Measurements from ENCODE around the gene C5orf58. TPM values are rescaled to one million over a fixed set of nuclear protein-coding genes. Genes with fewer than 3 reads are reported as not detected.

Gene C5orf58
- total and polyA plus RNA-seq, 9 of the 15 experiments (the other 6 are each of a cell fraction or from before 2014, with no cell fraction given) = 1.5 to 7.6 (median 5.3) TPM

- TF ChIP-seq RREB1 (CRISPR knock-in tag; IDR thresholded peaks at IDR 0.05) = 0 out of 2 replicates have a peak, but pooled peaks have one; percentile 42
- 0 out of 4 replicates have a peak, but pooled peaks of 1 of the 2 experiments have one; percentile 22 for TF ChIP-seq HDAC1 (IDR thresholded peaks at IDR 0.05)
Measured at GRCh38 chr5:170278611-170279458, 46.0 kb downstream of the C5orf58 start (continued).

- peaks cover 8 to 38% of the 10 kb centered on the region in 2 experiments for H3K4me1 ChIP-seq (replicated peaks in 1 of 2; ENCODE audit: control insufficient read depth in 2 of 2, insufficient read depth in 2 of 2, low read length in 2 of 2)
- no peak for FAIRE-seq
- H3K9me1 ChIP-seq (ENCODE audit: control insufficient read depth, insufficient read depth, low read length) = no peaks in the 10 kb centered on the region
- no peaks in the 10 kb centered on the region for H3K27me3 ChIP-seq (ENCODE audit: control insufficient read depth in 2 of 2, insufficient read depth in 2 of 2, low read length in 2 of 2)
- peak in 1 of 4 experiments; percentile 48 for DNase-seq (ENCODE audit: extremely low read depth in 1 of 4, low spot score in 3 of 4)
- peak overlapping the region; percentile 60 for H3K27ac ChIP-seq (ENCODE audit: extremely low read depth, low read depth, low read length)
- H2AFZ ChIP-seq (ENCODE audit: low read depth, low read length) = peak overlapping the region; percentile 28
- peaks cover 5% of the 10 kb centered on the region; the same call in 2 of the 3 replicates for H3K36me3 ChIP-seq (ENCODE audit: control insufficient read depth, insufficient read depth, low read length)
- WGBS (ENCODE audit: insufficient coverage, low coverage, missing lambda C conversion rate) = 26% methylated on average over 4 of the region's 4 CpGs
- H4K20me1 ChIP-seq (replicated peaks; ENCODE audit: control insufficient read depth, insufficient read depth, low read length) = no peaks in the 10 kb centered on the region; the same call in 1 of the 2 replicates
- no TSS peak for BruUV-seq (replicated peaks)
- H3K79me2 ChIP-seq (ENCODE audit: control insufficient read depth, insufficient read depth, low read length) = no peaks in the 10 kb centered on the region
- H3K9me3 ChIP-seq (replicated peaks; ENCODE audit: control insufficient read depth, insufficient read depth, low read depth, low read length) = no peaks in the 10 kb centered on the region
- CTCF ChIA-PET (ENCODE audit: low intra/inter-chr PET ratio) = no interaction called here
- intact Hi-C loops (cut with micrococcal nuclease) (loop anchor here (2.0 kb wide), 1 partner anchor 27 kb away; no protein-coding TSS in a partner anchor), in situ Hi-C loops (cut with MboI) (no loop called here)
- POLR2A ChIA-PET = no interaction called here
- peak overlapping the region in 1 of 2 experiments; percentile 25; a peak in 2 of 4 replicates for H3K9ac ChIP-seq (ENCODE audit: insufficient read depth in 1 of 2, low read depth in 2 of 2, low read length in 2 of 2)
- peak overlapping the region; percentile 67 for H3K4me2 ChIP-seq (ENCODE audit: insufficient read depth, low read length)
- ATAC-seq = no peak; the same call in 2 of the 3 replicates
- H3K4me3 ChIP-seq = no peak overlapping the region
- TF ChIP-seq USF2 (CRISPR knock-in tag; IDR thresholded peaks at IDR 0.05) (peak; percentile 24; the same call in 1 of the 2 replicates), USF1 (CRISPR knock-in tag; IDR thresholded peaks at IDR 0.05) (peak; percentile 62), ZNF830 (CRISPR knock-in tag; IDR thresholded peaks at IDR 0.05) (no peak), ETV5 (CRISPR knock-in tag; IDR thresholded peaks at IDR 0.05; ENCODE audit: low read depth) (no peak), PRPF4 (IDR thresholded peaks at IDR 0.05; ENCODE audit: insufficient read depth, low read depth, low read length, poor library complexity, severe bottlenecking) (no peak), MCM2 (IDR thresholded peaks at IDR 0.05; ENCODE audit: low read depth) (no peak), HSF4 (CRISPR knock-in tag; IDR thresholded peaks at IDR 0.05; ENCODE audit: borderline replicate concordance) (no peak)
Measured at GRCh38 chr5:170279459-170279817, 46.7 kb downstream of the C5orf58 start.
